GM21381 (cell line): Measurements from ENCODE around the gene C19orf38.
"Not testable (repeated sequence)": the region's sequence is repeated elsewhere in the genome, so short reads cannot be mapped to it uniquely, and the experiment has no call there.

ENCODE experiments used
- ATAC-seq: cut with Tn5 transposase; IDR thresholded peaks from one replicate; pipeline ENCODE4 v1.9.1; 2021; ENCODE audit warnings: mild to moderate bottlenecking, moderate library complexity; ENCODE audit not compliant: unreplicated experiment

The C19orf38 gene

GRCh38 chr19:10846500-10847202 lies 1.6 kb upstream of the C19orf38 start:
- no peak for ATAC-seq

- no peak for ATAC-seq
Measured at GRCh38 chr19:10850631-10851030, 2.4 kb downstream of the C19orf38 start.

GRCh38 chr19:10852098-10852800 lies 4.0 kb downstream of the C19orf38 start:
- no peak for ATAC-seq

DNA sequence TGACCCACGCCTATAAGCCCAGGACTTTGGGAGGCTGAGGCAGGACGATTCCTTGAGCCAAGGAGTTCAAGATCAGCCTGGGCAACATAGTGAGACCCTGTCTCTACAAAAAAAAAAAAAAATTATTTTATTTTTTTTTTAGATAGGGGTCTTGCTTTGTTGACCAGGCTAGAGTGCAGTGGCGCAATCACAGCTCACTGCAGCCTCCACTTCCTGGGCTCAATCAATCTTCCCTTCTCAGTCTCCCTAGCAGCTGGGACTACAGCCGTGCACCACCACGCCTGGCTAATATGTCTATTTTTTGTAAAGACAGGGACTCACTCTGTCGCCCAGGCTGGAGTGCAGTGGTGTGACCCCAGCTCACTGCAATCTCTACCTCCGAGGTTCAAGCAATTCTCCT lies 4.7 kb downstream of the C19orf38 start:
- ATAC-seq = no peak

- no peak for ATAC-seq
Measured at GRCh38 chr19:10854350-10855089, 6.3 kb downstream of the C19orf38 start.

DNA sequence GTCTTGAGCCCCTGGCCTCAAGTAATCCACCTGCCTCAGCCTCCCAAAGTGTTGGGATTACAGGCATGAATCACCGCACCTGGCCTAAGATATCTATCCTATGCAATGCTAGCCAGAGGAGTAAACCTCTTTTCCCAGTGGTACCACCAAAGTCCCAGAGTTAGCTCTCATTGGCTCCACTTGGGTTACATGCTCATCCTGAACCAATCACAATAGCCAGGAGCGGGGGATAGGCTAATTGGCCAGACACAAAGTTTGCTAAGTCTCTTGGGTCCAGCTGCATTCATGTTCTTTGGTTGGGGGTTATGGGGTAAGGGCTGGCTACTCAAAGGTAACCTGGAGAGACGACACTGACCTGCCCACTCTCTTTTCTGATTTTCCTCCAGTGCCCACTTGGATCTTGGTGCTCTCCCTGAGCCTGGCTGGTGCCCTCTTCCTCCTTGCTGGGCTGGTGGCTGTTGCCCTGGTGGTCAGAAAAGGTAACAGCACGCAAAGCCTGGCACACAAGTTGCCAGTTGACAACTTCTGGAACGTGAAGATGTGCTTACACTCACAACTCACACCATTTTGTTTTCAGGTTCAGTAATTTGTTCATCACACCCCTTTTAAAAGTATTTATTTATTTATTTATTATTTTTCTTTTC lies 7.8 kb downstream of the C19orf38 start:
- no peak for ATAC-seq

- ATAC-seq = not testable (repeated sequence)
Measured at GRCh38 chr19:10856899-10857298, 8.7 kb downstream of the C19orf38 start.

DNA sequence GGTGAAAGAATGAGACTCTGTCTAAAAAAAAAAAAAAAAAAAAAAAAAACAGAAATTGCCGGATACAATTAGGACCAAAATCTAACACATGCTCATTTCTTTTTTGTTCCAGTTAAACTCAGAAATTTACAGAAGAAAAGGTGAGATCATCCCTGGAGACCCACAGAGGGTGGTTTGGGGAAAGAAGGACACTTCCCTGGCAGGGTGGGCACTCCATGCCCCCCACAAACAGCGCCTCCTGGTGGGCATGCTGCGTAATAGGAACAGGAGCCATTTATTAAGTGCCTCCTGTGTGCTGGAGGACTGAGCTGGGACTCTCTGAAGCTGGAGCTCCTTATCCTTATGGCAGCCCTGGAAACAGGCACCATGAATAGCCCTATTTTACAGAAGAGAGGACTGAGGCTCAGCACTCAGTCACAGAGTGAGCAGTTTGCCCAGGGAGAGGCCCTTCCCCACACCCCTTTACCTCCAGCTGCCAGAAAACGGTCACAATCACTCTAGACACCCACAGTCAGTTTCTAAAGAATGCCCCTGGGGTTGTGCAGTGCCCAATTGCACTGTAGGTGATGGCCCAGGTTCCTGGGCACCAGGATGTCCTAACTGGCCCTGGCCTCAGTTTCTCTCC lies 10.1 kb downstream of the C19orf38 start:
- ATAC-seq = no peak

DNA sequence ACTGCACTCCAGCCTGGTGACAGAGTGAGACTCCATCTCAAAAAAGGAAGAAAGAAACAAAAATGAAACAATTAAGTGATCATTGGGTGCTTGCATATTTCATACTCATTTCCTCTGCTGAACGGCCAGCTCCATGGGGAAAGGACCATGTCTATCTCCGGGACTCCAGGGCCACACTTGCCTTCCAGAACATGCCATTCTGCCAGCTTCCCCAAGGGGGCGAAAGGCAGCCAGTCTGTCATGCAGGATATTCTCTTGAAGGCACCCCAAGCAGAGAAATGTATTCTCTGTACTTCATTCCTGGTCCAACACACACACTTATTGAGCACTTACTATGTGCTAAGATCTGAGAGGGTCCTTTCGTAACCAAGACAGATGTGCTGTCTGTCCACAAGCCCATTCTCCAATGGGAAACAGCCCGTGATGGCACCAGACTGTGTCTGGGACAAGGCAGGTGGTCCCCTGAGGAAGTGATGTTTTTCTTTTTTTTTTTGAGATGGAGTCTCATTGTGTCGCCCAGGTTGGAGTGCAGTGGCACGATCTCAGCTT lies 13.0 kb downstream of the C19orf38 start:
- ATAC-seq = no peak

- ATAC-seq = no peak
Measured at GRCh38 chr19:10862561-10863106, 14.4 kb downstream of the C19orf38 start.

DNA sequence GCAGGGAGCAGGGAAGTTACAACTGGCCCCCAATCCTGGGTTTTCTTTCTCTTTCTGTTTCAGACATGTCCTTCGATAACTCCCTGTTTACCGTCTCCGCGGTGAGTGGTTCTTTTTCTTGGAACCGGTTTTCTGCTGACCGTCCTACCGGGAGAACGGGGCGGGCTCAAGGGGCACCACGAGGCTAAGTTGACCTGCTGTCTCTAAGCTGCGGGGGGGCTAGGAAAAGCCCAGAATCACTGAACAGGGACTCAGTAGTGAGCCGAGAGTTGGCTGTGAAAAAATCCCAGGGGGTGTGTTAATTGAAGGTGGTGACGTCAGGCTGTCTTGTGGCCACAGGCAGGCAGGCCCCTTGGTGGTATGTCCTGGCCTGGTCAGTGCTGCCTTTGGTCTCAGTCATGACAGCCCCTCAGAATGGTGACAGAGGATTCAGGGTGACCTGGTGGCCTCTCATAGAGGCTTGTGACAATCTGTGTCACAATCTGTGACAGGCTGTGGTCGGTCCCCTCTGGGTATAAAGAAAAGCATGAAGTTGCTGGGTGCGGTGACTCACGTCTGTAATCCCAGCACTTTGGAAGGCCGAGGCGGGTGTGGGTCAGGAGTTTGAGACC lies 15.0 kb downstream of the C19orf38 start:
- no peak for ATAC-seq

- no peak for ATAC-seq
Measured at GRCh38 chr19:10864538-10864899, 16.3 kb downstream of the C19orf38 start.

DNA sequence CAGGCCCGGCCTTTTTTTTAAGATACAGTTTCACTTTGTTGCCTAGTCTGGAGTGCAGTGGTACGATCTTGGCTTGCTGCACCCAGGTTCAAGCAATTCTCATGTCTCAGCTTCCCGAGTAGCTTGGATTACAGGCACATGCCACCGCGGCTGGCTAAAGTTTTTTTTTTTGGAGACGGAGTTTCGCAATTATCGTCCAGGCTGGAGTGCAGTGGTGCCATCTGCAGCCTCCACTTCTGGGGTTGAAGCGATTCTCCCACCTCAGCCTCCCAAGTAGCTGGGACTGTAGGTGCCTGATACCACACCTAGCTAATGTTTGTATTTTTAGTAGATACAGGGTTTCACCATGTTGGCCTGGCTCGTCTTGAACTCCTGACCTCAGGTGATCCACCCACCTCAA lies 18.3 kb downstream of the C19orf38 start:
- no peak for ATAC-seq

- ATAC-seq = no peak
Measured at GRCh38 chr19:10868872-10869547, 20.8 kb downstream of the C19orf38 start.

DNA sequence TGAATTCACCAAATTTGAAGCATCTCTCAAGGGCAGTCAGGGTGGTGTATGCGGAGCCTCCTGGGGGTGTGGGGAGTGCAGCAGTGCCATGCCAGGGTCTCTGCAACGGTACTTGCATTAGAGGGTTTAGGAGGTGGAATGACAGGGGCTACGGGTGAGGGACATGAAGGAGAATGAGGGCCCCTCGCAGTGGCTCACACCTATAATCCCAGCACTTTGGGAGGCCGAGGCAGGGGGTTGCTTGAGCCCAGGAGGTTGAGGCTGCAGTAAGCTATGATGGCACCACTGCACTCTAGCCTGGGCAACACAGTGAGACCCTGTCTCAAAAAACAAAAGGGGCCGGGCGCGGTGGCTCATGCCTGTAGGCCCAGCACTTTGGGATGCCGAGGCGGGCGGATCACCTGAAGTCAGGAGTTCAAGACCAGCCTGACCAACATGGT lies 21.7 kb downstream of the C19orf38 start:
- ATAC-seq = not testable (repeated sequence)

GRCh38 chr19:10870501-10870954 lies 22.3 kb downstream of the C19orf38 start:
- no peak for ATAC-seq

DNA sequence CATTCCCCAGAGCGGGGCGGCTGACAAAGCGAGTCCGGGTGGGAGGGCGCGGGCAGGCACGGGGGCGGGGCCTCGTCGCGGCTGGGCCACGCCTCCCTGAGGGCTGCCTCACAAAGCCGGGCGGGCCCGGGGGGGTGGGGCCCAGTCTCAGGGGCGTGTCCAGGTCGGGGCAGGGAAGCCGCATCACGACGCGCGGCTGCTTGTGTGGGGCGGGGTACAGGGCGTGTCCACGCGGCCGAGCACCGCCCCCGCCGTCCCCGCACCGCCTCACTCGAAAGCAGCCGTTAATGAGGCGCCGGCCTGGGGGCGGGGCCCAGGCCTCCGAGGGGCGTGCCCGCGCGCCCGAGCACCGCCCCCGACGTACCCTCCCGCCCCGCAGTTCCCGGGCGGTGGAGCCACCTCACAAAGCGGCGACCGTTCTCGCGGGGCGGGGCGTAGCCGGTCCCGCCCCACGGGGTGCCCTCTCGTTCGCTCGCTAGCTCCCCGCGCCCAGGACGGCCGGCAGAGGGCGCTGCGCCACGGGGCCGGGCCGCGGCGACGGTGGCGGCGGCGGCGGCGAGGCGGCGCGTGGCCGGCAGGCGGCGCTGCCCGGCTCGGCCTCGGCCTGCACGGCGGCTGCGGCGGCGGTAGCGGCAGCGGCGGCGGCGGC lies 22.9 kb downstream of the C19orf38 start, which contains the start of gene CARM1:
CARM1 (plus strand) TSS at position 599 of the 649 bp plus-strand sequence. CDS start 150 bp downstream, outside the sequence.
- peak; percentile 74 for ATAC-seq

- peak; percentile 8 for ATAC-seq
Measured at GRCh38 chr19:10871711-10872545, 23.7 kb downstream of the C19orf38 start.
